Stimulated activated memory B cell treated with anti-CD40 and anti-IgM and Interleukin-4, amounts not matched to agents 10 μg/mL and 1 μg/mL and 100 μg/mL, for 72 hours (primary cell): ENCODE results near the gene MRPL45.
A peak's percentile ranks its signal among the peaks of the same experiment; 100 is the strongest.

ENCODE experiments used
- ATAC-seq: fragments of 150-1000 bp; cut with Tn5 transposase; 2 replicates; pipeline ENCODE4 v1.10.0; 2021
- H3K27ac Mint-ChIP-seq: one replicate; pipeline ENCODE4 v1.8.0; 2022; ENCODE audit warnings: mild to moderate bottlenecking, mixed read lengths
- H3K27me3 Mint-ChIP-seq: one replicate; pipeline ENCODE4 v1.8.0; 2022; ENCODE audit warnings: mixed read lengths
- H3K36me3 Mint-ChIP-seq: one replicate; pipeline ENCODE4 v1.8.0; 2022; ENCODE audit warnings: mixed read lengths
- H3K4me1 Mint-ChIP-seq: one replicate; pipeline ENCODE4 v1.8.0; 2022; ENCODE audit warnings: mixed read lengths
- H3K4me3 Mint-ChIP-seq: one replicate; pipeline ENCODE4 v1.8.0; 2022; ENCODE audit warnings: mild to moderate bottlenecking, moderate library complexity, mixed read lengths
- H3K9me3 Mint-ChIP-seq: one replicate; pipeline ENCODE4 v1.8.0; 2022; ENCODE audit warnings: mixed read lengths

Gene MRPL45

GRCh38 chr17:38351412-38352222 is 54.6 kb downstream of the MRPL45 start, which contains the start of gene SOCS7:
SOCS7 (plus strand) TSS chr17:38351844; CDS start chr17:38352053, 209 bp downstream.
- Mint-ChIP-seq H3K36me3 (peaks cover 1% of the 10 kb centered on the region), H3K27ac (peak within 1 kb of the TSS; percentile 93), H3K4me3 (peak within 1 kb of the TSS; percentile 99), H3K9me3 (no peaks in the 10 kb centered on the region), H3K4me1 (peaks cover 46% of the 10 kb centered on the region), H3K27me3 (no peaks in the 10 kb centered on the region)
- peak; percentile 98 for ATAC-seq

GRCh38 chr17:38352245-38353085 is 55.5 kb downstream of the MRPL45 start:
- Mint-ChIP-seq H3K9me3 (no peaks in the 10 kb centered on the region), H3K4me1 (peaks cover 54% of the 10 kb centered on the region), H3K4me3 (peak overlapping the region; percentile 78), H3K27ac (no peak overlapping the region), H3K36me3 (peaks cover 6% of the 10 kb centered on the region), H3K27me3 (no peaks in the 10 kb centered on the region)
- ATAC-seq = no peak

GRCh38 chr17:38353086-38353604 is 56.2 kb downstream of the MRPL45 start:
- no peak for ATAC-seq
- Mint-ChIP-seq H3K9me3 (no peaks in the 10 kb centered on the region), H3K27ac (no peak overlapping the region), H3K4me1 (peaks cover 61% of the 10 kb centered on the region), H3K27me3 (no peaks in the 10 kb centered on the region), H3K4me3 (peak overlapping the region; percentile 78), H3K36me3 (peaks cover 6% of the 10 kb centered on the region)

- peaks cover 6% of the 10 kb centered on the region for H3K36me3 Mint-ChIP-seq
- no peaks in the 10 kb centered on the region for H3K27me3 Mint-ChIP-seq
- H3K9me3 Mint-ChIP-seq = no peaks in the 10 kb centered on the region
- H3K27ac Mint-ChIP-seq = no peak overlapping the region
- peak overlapping the region; percentile 78 for H3K4me3 Mint-ChIP-seq
- peaks cover 66% of the 10 kb centered on the region for H3K4me1 Mint-ChIP-seq
- no peak for ATAC-seq
These were observed 56.7 kb downstream of the MRPL45 start for GRCh38 chr17:38353668-38354067.

- H3K9me3 Mint-ChIP-seq = no peaks in the 10 kb centered on the region
- H3K27ac Mint-ChIP-seq = no peak overlapping the region
- no peak for ATAC-seq
- peaks cover 60% of the 10 kb centered on the region for H3K4me1 Mint-ChIP-seq
- no peak overlapping the region for H3K4me3 Mint-ChIP-seq
- no peaks in the 10 kb centered on the region for H3K27me3 Mint-ChIP-seq
- H3K36me3 Mint-ChIP-seq = peaks cover 6% of the 10 kb centered on the region
These were observed 57.5 kb downstream of the MRPL45 start for GRCh38 chr17:38354466-38354865.

- H3K4me1 Mint-ChIP-seq = peaks cover 60% of the 10 kb centered on the region
- peaks cover 6% of the 10 kb centered on the region for H3K36me3 Mint-ChIP-seq
- H3K27ac Mint-ChIP-seq = no peak overlapping the region
- no peak for ATAC-seq
- no peaks in the 10 kb centered on the region for H3K27me3 Mint-ChIP-seq
- H3K4me3 Mint-ChIP-seq = no peak overlapping the region
- H3K9me3 Mint-ChIP-seq = no peaks in the 10 kb centered on the region
These were observed 58.3 kb downstream of the MRPL45 start for GRCh38 chr17:38355251-38355650.

- Mint-ChIP-seq H3K4me1 (peaks cover 54% of the 10 kb centered on the region), H3K36me3 (peaks cover 6% of the 10 kb centered on the region), H3K4me3 (no peak overlapping the region), H3K9me3 (no peaks in the 10 kb centered on the region), H3K27me3 (no peaks in the 10 kb centered on the region), H3K27ac (no peak overlapping the region)
- no peak for ATAC-seq
These were observed 60.6 kb downstream of the MRPL45 start for GRCh38 chr17:38357486-38358123.

- Mint-ChIP-seq H3K36me3 (peaks cover 6% of the 10 kb centered on the region), H3K4me1 (peaks cover 42% of the 10 kb centered on the region), H3K4me3 (no peak overlapping the region), H3K27me3 (no peaks in the 10 kb centered on the region), H3K9me3 (no peaks in the 10 kb centered on the region), H3K27ac (no peak overlapping the region)
- no peak for ATAC-seq
These were observed 61.9 kb downstream of the MRPL45 start for GRCh38 chr17:38358586-38359513.

GRCh38 chr17:38361694-38362465 is 64.9 kb downstream of the MRPL45 start:
- H3K27me3 Mint-ChIP-seq = no peaks in the 10 kb centered on the region
- H3K4me3 Mint-ChIP-seq = no peak overlapping the region
- peaks cover 19% of the 10 kb centered on the region for H3K4me1 Mint-ChIP-seq
- H3K9me3 Mint-ChIP-seq = no peaks in the 10 kb centered on the region
- no peak for ATAC-seq
- H3K36me3 Mint-ChIP-seq = peaks cover 14% of the 10 kb centered on the region
- no peak overlapping the region for H3K27ac Mint-ChIP-seq

- Mint-ChIP-seq H3K27ac (no peak overlapping the region), H3K9me3 (no peaks in the 10 kb centered on the region), H3K36me3 (peaks cover 18% of the 10 kb centered on the region), H3K4me1 (peaks cover 7% of the 10 kb centered on the region), H3K4me3 (no peak overlapping the region), H3K27me3 (no peaks in the 10 kb centered on the region)
- ATAC-seq = no peak
These were observed 66.0 kb downstream of the MRPL45 start for GRCh38 chr17:38363016-38363415.

GRCh38 chr17:38364741-38365140 is 67.8 kb downstream of the MRPL45 start:
- Mint-ChIP-seq H3K4me3 (no peak overlapping the region), H3K27ac (no peak overlapping the region), H3K4me1 (no peaks in the 10 kb centered on the region), H3K36me3 (peaks cover 32% of the 10 kb centered on the region), H3K27me3 (no peaks in the 10 kb centered on the region), H3K9me3 (no peaks in the 10 kb centered on the region)
- no peak for ATAC-seq

- Mint-ChIP-seq H3K27ac (no peak overlapping the region), H3K27me3 (no peaks in the 10 kb centered on the region), H3K9me3 (no peaks in the 10 kb centered on the region), H3K4me1 (no peaks in the 10 kb centered on the region), H3K4me3 (no peak overlapping the region), H3K36me3 (peaks cover 52% of the 10 kb centered on the region)
- ATAC-seq = no peak
These were observed 72.3 kb downstream of the MRPL45 start for GRCh38 chr17:38369124-38369886.
